GM12864 (cell line): ENCODE results near the gene GRIFIN.
"Not testable (repeated sequence)": the region's sequence is repeated elsewhere in the genome, so short reads cannot be mapped to it uniquely, and the experiment has no call there.

Experiments used
- DNase-seq: peaks from one replicate; pipeline ENCODE4 v3.0.0-alpha.2; 2011; ENCODE audit warnings: low read depth
- H3K4me3 ChIP-seq: 2 replicates; pipeline ENCODE4 v1.5.1; 2011; ENCODE audit warnings: mild to moderate bottlenecking, low read depth, low read length, control low read depth
- TF ChIP-seq, protein P1 (sequence below): IDR thresholded peaks from 2 replicates; pipeline ENCODE4 v1.5.1; 2011; ENCODE audit warnings: low read depth, mild to moderate bottlenecking, moderate library complexity, low read length, control low read depth, inconsistent platforms; ENCODE audit errors: missing control alignments

GRIFIN gene

DNA sequence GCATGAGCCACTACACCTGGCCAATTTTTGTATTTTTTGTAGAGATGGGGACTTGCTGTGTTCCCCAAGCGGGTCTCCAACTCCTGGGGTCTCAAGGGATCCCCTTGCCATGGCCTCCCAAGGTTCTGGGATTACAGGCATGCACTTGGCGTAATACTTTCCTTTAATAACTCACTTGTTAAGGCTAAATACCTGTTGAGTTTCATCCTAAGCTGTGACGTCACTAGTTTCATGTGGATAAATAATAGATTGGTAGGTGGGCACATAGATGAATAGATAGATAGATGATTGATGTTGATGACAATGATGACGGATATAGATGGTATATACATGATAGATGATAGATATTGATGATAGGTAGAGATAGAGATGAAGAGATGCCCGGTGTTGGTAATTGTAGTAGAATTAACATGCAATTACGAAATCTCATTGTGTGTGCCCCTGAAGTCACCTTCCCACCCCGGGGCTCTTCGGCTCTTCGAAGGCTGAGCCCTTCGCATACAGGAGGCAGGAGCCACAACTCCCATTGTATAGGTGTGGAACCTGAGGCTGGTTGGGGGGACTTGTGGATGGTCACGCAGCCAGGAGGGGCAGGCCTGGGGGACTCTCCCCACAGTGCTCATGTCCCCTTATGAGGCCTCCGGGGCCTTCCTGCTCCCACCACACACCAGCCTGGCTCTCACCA lies 2.6 kb downstream of the GRIFIN start:
- TF ChIP-seq, protein P1, sequence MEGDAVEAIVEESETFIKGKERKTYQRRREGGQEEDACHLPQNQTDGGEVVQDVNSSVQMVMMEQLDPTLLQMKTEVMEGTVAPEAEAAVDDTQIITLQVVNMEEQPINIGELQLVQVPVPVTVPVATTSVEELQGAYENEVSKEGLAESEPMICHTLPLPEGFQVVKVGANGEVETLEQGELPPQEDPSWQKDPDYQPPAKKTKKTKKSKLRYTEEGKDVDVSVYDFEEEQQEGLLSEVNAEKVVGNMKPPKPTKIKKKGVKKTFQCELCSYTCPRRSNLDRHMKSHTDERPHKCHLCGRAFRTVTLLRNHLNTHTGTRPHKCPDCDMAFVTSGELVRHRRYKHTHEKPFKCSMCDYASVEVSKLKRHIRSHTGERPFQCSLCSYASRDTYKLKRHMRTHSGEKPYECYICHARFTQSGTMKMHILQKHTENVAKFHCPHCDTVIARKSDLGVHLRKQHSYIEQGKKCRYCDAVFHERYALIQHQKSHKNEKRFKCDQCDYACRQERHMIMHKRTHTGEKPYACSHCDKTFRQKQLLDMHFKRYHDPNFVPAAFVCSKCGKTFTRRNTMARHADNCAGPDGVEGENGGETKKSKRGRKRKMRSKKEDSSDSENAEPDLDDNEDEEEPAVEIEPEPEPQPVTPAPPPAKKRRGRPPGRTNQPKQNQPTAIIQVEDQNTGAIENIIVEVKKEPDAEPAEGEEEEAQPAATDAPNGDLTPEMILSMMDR, result no peak
- DNase-seq, result no peak
- no peak overlapping the region for H3K4me3 ChIP-seq

DNA sequence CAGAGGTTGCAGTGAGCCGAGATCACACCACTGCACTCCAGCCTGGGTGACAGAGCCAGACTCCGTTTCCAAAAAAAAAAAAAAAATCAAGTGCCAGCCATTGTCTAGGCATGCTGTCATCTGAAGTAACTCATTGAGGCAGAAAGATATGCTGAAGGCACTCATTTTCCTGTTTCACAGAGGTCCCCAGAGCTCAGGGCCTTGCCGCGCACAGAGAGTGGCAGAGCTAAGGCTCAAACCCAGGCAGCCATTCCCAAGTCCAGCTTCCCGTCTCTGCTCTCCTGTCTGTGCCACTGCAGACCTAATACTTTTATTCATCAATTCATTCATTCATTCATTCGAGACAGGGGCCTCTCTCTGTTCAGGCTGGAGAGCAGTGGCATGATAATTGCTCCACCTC lies 3.5 kb downstream of the GRIFIN start:
- TF ChIP-seq, protein P1, result no peak
- no peak for DNase-seq
- no peak overlapping the region for H3K4me3 ChIP-seq

DNA sequence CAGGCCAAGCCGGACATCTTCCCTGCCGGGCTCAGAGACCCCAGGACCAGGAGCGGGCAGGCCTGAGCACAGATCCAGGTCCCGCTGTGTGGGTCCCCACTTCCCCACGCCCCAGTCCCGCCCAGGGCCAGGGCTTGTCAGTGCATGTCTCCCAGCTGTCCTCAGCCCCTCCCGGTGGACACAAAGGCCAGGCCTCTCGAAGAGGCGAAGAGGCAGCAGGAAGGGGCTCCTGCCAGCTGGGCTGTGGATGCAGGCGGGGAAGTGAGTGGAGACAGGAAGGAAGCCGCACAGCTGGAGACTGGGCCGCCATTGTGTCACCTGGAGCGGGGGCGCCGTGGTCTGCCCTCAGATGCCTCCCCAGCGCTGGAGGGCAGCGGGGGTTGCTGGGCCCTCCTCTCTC lies 4.8 kb downstream of the GRIFIN start:
- no peak for DNase-seq
- TF ChIP-seq, protein P1, result no peak
- no peak overlapping the region for H3K4me3 ChIP-seq

DNA sequence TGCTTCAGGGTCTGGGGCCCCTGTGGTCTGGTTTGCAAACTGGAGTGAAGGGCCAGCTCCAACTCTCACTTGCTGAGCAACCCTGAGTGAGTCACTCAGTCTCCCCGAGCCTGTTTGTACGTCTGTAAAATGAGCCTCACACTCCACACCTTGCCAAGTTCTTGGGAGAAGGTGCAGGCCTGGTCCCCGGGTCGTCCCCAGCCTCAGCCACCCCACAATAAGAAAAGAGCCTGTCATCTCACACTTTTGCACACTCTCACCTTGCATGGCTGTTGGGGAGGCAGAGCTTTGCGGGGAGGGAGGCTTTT lies 5.2 kb downstream of the GRIFIN start:
- no peak overlapping the region for H3K4me3 ChIP-seq

DNA sequence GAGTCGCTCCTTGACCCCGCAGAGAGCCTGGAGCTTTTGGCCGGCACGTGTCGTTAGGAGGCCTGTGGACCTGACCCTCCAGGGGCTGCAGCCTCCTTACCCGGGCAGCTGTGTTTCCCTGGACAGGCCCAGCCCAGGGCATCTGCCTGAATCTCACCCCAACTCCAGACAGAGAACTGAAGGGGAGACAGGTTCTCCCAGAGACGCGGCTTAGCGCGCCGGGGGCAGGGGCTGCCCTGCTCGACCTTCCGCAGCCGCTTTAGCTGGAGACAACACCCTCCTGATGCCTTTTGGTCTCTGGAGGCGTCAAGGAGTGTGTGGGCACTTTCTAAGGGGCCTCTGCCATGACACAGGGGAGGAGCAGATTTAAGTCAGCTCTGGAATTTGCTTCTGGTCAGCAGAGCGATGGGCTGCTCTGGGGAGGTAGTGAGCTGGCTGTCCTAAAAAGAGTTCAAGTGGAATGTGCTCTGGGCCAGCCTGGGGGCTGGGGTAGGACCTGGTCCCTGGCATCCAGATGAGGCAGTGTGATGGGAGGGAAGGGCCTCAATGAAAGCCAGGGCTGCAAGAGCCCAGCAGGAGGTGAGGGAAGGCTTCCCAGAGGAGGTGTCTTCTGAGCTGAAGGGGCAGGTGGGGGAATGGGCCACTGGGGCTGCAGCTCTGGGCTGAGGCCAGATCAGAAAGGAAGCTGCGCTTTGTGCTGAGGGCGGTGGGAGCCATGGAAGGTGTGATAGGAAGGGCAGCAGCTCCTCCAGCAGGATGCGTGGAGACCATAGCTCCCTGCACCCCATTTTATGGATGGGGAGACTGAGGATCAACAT lies 5.8 kb downstream of the GRIFIN start:
- H3K4me3 ChIP-seq, result no peak overlapping the region
- TF ChIP-seq, protein P1, result no peak
- DNase-seq, result no peak

More for the DNA sequence above, 5.2 kb downstream of the GRIFIN start:
- TF ChIP-seq, protein P1, result no peak
- DNase-seq, result no peak

DNA sequence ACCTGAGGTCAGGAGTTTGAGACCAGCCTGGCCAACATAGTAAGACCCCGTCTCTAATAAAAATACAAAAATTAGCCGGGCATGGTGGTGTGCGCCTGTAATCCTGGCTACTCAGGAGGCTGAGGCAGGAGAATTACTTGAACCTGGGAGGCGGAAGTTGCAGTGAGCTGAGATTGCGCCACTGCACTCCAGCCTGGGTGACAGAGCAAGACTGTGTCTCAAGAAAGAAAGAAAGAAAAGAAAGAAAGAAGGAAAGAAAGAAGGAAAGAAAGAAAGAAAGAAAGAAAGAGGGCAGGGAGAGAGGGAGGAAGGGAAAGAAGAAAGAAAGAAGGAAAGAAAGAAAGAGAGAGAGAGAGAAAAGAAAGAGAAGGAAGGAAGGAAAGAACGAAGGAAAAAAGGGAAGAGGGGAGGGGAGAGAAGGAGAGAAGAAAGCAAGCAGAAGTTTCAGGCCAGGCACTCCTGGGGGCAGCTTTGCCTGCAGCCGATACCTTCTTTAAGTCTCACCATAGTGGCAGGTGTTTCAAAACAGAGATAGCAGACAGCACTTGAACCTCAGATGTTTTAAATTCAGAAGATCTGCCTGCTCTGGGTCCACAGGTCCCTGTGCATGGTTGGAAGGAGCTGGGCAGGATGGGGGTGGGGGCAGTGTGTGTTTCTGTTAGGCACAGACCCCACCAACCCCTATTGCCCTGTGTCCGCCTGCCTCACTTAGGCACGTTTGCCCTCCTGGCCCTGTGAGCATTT lies 6.6 kb downstream of the GRIFIN start:
- H3K4me3 ChIP-seq, DNase-seq: not testable (repeated sequence)

DNA sequence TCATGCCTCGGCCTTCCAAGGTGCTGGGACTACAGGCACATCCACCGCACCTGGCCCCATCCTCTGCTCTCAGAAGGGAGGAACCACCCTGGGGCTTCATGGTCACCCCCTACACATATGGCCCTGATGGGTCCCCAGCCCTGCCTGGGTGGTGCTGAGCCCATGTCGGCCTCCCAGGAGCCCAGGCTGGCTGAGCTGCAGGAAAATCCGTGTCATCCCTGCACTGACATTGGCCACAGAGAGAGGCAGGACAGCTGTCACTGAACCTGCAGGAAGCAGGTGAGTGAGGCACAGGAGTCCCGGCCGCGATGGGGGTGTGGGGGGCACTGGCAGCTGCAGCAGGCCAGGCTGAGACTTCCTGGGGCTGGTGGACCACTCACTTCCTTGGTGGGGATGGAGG lies 8.0 kb downstream of the GRIFIN start:
- no peak for DNase-seq
- TF ChIP-seq, protein P1, result no peak
- H3K4me3 ChIP-seq, result no peak overlapping the region
